Measurements from ENCODE around the gene UNC93B1. TPM values are rescaled to one million over a fixed set of nuclear protein-coding genes. Genes with fewer than 3 reads are reported as not detected.

UNC93B1 gene, protein sequence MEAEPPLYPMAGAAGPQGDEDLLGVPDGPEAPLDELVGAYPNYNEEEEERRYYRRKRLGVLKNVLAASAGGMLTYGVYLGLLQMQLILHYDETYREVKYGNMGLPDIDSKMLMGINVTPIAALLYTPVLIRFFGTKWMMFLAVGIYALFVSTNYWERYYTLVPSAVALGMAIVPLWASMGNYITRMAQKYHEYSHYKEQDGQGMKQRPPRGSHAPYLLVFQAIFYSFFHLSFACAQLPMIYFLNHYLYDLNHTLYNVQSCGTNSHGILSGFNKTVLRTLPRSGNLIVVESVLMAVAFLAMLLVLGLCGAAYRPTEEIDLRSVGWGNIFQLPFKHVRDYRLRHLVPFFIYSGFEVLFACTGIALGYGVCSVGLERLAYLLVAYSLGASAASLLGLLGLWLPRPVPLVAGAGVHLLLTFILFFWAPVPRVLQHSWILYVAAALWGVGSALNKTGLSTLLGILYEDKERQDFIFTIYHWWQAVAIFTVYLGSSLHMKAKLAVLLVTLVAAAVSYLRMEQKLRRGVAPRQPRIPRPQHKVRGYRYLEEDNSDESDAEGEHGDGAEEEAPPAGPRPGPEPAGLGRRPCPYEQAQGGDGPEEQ
- 14.9 and 16.6 TPM in 2 replicates for total RNA-seq

DNA sequence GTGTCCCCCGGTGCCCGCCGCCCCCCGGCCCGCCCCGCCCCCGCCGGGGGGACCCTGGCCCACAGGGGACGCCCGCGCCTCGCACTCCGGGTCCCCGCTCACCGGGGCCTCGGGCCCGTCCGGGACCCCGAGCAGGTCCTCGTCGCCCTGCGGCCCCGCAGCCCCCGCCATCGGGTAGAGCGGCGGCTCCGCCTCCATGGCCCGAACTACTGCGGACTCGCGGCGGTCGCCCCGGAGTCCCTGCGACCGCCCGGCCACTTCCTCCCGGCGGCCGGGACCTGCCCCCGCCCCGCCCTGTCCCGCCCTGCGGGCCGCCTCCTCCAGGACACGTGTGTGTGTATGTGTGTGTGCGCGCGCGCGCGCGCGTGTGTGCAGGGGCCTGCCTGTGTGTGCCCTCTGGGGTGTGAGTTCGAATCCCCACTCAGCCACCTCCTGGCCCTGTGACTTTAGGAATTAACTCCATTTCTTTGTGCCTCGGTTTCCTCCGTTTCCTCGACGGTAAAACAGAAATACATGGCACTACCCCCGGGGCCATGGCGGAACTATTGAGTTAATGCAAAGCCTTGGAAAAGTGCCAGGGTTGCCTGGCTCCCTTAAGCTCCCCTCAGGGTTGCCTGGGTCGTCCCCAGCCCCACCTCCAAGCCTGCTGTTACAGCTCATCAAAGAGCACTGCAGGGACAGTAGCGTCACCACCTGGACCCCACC lies at the start of gene UNC93B1:
TSS of gene UNC93B1 (minus strand) at position 252 of the 705 bp plus-strand sequence. CDS start at position 198, 54 bp downstream.

DNA sequence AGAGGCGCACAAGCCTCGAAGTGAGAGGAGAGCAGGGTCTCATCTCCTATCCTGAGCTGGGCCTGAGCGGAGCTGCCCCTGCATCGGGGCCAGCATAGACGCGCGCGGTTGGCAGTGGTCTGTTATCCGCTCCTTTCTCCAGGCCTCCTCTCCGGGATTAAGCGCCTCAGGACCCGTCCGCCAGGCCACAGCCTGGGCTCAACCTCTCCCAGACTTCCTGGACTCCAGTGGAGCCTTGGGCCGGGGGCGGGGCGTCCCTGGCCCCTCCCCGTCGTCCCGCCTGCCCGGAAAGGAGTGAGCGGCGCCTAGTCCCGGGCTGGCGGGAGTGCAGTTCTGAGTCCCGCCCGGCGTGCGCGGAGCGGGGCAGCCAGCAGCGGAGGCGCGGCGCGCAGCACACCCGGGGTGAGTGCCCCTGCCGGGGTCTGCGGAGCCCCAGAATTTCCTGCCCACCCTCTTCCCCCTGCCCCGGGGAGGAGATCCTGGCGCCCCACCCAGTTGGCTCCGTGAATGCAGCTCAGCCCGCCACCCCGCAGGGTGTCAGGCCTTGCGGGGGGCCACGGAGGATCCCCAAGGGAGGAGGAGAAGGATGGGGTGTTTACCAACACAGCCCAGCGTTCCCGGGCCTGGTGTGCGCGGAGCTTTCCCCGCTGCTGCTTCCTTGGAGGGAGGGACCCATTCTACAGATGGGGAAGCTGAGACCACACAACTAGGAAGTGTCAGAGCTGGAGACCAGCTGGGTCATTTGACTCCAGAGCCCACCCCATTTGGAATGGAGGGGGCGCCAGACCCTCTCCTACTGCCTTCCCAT lies 35.0 kb upstream of the UNC93B1 start, which contains the start of gene TCIRG1:
TSS of gene TCIRG1 (plus strand) at position 308 of the 808 bp plus-strand sequence. CDS start 2,247 bp downstream, outside the sequence.

GRCh38 chr11:68030318-68031143 lies 26.6 kb upstream of the UNC93B1 start, which contains the start of gene NDUFS8:
Gene NDUFS8, plus strand, starts transcription at chr11:68030681. Its CDS starts 1,471 bp downstream, at chr11:68032152.

DNA sequence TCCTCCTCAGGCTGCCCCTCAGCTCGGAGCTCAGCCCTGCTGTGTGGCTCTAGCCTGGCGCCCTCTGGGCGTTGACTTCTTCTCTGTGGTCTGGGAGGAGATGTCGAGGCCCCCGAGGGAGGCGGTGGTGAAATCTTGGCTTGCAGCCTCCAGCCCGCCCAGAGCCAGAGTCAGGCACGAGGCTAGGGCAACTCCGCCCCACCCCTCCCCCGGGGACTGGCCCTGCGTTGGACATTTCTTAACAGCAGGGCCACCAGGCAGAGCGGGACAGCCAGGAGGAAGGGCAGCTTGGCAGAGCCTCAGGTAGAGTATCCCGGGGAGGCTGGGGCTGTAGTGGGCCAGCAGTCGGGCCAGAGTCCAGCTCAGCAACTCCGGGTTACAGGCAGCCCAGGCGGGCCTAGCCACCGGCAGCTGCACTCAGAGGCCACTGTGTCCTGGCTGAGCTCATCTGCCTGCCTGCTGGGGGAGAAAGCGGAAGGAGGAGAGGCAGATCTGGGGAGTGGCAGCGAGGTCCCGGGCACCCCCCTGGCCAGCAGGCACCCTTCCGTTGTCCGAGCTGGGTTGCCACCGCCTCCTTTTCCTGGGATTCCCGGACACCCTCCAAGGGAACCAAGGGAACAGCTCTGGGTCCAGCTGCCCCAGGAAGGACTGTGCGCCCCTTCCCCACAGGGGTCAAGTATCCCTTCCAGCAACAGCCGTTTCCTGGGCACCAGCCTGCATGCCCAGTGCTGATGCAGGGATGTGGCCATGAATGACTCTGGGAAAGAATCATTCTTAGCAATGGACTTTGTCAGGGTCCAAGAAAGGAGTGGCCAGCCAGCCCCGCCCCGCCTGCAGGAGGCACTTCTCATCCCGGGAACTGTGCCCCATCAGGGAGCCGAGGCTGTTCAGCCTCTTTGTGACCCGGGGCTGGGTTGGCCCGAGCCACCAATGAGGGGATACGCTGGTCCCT lies 6.5 kb upstream of the UNC93B1 start, which contains the start of gene ALDH3B1:
TSS of gene ALDH3B1 (plus strand) at position 238 of the 952 bp plus-strand sequence. CDS start 4,971 bp downstream, outside the sequence.

Other genes starting within 250 kb of the UNC93B1 start
- 41.3 and 48.8 TPM in 2 replicates for gene ALDH3B1, start 6.2 kb upstream of the UNC93B1 start, total RNA-seq
- 277 and 294 TPM in 2 replicates for gene NDUFS8, start 26.6 kb upstream of the UNC93B1 start, total RNA-seq
- gene TCIRG1, start 34.9 kb upstream of the UNC93B1 start, total RNA-seq, result 99.0 and 101 TPM in 2 replicates
- 7.2 and 11.3 TPM in 2 replicates for gene CHKA, start 117.3 kb upstream of the UNC93B1 start, total RNA-seq
- gene KMT5B, start 209.2 kb upstream of the UNC93B1 start, total RNA-seq, result 10.4 and 10.6 TPM in 2 replicates

Measured in bronchus fibroblast of lung (primary cell).